ENCODE results near the gene ZFP36L1.
A peak's percentile ranks its signal among the peaks of the same experiment; 100 is the strongest.

DNA sequence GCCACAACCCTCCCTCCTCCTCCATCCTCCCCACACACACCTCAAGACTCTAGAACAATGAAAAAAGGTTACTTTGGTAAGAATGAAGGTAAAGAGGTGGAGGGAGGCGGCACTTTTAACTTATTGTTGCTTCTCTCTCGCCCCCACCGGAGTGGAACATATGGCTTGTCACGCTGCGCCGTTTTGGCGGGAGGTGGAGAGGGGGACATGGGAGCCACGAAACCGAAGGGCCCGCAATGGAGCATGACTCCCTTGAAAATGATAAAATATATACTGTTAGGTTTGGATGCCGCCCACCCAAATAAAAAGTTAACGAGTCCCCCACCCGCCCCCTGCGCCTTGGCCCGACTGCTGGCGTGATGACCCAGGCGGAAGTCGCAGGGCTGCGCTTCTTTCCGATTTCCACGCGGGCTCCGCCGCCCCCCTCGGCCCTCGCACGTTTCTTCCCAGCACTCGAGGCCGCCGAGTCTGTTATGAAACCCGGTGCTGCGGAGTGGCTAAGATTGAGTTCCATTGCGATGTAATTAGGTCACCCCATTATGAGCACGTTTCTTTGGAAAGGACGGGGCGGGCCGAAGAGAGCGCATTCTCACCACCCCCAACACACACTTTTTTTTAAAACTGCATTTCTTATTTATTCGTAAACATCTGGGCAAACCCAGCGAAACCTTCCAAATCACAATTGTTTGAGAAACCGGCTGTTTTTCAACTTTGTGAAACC lies 1.4 kb upstream of the ZFP36L1 start:
- TF ChIP-seq GLIS3 (CRISPR knock-in tag; IDR thresholded peaks at IDR 0.05) (no peak), RARB (CRISPR knock-in tag; IDR thresholded peaks at IDR 0.05) (0 out of 2 replicates have a peak, but pooled peaks have one; percentile 24), PATZ1 (CRISPR knock-in tag; IDR thresholded peaks at IDR 0.05; ENCODE audit: borderline replicate concordance) (no peak), ZNF70 (CRISPR knock-in tag; IDR thresholded peaks at IDR 0.05) (no peak), ZFP30 (CRISPR knock-in tag; IDR thresholded peaks at IDR 0.05) (no peak), TCF4 (CRISPR knock-in tag; IDR thresholded peaks at IDR 0.05; ENCODE audit: borderline replicate concordance) (no peak), TOX (CRISPR knock-in tag; IDR thresholded peaks at IDR 0.05; ENCODE audit: borderline replicate concordance) (no peak), SNAI2 (CRISPR knock-in tag; IDR thresholded peaks at IDR 0.05) (no peak), ZNF8 (CRISPR knock-in tag; IDR thresholded peaks at IDR 0.05) (no peak)
- TF ChIP-seq, protein P1, sequence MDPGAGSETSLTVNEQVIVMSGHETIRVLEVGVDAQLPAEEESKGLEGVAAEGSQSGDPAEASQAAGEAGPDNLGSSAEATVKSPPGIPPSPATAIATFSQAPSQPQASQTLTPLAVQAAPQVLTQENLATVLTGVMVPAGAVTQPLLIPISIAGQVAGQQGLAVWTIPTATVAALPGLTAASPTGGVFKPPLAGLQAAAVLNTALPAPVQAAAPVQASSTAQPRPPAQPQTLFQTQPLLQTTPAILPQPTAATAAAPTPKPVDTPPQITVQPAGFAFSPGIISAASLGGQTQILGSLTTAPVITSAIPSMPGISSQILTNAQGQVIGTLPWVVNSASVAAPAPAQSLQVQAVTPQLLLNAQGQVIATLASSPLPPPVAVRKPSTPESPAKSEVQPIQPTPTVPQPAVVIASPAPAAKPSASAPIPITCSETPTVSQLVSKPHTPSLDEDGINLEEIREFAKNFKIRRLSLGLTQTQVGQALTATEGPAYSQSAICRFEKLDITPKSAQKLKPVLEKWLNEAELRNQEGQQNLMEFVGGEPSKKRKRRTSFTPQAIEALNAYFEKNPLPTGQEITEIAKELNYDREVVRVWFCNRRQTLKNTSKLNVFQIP (CRISPR knock-in tag; IDR thresholded peaks at IDR 0.05; ENCODE audit: borderline replicate concordance, low read depth), result no peak

All from SK-N-SH treated with all-trans-retinoic acid at 6 μM for 48 hours (cell line).